ENCODE data around the gene GLI1.
"Not testable (repeated sequence)": the region's sequence is repeated elsewhere in the genome, so short reads cannot be mapped to it uniquely, and the experiment has no call there.

Gene GLI1

DNA sequence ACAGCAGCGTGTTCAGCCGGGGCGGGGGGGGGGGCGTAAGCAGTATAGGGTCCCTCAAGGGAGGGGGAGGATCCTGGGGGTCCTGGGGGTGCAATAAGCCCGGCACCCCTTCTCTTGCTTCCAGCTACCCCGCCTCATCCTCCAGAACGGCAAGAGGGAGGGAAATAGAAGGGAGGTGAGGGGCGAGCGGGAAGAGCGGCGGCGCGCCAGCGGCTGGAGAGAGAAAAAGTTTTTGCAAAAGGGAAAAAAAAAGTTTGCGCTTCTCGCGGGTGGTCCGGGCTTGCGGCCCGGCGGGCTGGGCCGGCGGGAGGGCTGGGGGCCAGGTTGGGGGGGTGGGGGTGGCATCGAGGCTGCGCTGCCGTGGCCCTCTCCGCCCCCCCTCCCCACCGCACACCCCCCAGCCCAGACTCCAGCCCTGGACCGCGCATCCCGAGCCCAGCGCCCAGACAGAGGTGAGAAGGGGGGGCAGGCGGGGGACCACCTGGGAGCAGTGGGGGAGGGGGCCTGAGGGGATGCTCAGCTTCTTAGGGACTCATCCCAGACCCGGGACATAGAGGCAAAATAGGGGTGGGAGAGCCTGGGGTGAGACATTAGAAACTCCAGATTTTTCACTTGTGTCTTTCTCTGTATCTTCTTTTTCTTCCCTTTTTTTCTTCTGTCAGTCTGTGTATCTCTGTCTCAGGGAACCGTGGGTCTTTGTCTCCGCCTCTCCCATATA, at the start of gene GLI1:
GLI1 (plus strand) TSS at position 36 of the 718 bp plus-strand sequence. CDS start 3,907 bp downstream, outside the sequence.
- DNase-seq = no peak

DNA sequence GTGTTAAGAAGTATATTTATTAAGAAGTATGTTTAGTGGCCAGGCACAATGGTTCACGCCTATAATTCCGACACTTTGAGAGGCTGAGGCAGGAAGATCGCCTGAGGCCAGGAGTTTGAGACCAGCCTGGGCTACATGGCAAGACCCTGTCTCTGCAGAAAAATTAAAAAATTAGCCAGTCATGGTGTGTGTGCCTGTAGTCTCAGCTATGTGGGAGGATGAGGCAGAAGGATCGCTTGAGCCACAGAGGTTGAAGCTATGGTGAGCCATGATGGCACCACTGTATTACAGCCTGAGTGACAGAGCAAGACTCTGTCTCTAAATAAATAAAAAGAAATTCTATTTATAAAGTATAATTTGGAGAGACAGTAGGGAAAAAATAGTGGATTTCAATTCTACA, 49.1 kb upstream of the GLI1 start:
- peak in 1 of 2 experiments; percentile 10 for DNase-seq

DNA sequence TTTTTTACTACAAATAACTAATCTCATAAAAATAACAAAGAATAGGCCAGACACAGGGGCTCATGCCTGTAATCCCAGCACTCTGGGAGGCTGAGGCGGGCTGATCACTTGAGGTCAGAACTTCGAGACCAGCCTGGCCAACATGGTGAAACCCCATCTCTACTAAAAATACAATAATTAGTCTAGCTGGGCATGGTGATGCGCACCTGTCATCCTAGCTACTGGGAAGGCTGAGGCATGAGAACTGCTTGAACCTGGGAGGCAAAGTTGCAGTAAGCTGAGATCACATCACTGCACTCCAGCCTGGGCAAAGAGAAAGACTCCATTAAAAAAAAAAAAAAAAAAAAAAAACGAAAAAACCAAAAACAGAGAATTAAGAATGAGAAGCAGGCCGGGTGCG, 45.4 kb upstream of the GLI1 start:
- not testable (repeated sequence) for DNase-seq

DNA sequence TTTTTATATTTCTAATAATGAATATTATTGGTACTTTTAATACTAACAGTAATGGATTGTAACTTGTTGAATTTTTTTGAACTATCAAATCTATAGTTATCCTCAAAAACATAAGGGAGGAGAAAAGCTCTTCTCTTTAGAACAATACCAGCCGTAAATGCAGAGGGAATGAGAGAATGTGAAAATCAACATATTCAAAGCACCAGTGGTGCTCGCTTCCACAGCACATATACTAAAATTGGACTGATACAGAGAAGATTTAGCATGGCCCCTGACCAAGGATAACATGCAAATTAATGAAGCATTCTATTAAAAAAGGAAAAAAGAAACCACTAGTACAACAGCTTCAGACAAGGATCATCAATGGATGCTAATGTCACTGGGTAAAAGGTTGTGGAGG, 44.5 kb upstream of the GLI1 start:
- no peak for DNase-seq

DNA sequence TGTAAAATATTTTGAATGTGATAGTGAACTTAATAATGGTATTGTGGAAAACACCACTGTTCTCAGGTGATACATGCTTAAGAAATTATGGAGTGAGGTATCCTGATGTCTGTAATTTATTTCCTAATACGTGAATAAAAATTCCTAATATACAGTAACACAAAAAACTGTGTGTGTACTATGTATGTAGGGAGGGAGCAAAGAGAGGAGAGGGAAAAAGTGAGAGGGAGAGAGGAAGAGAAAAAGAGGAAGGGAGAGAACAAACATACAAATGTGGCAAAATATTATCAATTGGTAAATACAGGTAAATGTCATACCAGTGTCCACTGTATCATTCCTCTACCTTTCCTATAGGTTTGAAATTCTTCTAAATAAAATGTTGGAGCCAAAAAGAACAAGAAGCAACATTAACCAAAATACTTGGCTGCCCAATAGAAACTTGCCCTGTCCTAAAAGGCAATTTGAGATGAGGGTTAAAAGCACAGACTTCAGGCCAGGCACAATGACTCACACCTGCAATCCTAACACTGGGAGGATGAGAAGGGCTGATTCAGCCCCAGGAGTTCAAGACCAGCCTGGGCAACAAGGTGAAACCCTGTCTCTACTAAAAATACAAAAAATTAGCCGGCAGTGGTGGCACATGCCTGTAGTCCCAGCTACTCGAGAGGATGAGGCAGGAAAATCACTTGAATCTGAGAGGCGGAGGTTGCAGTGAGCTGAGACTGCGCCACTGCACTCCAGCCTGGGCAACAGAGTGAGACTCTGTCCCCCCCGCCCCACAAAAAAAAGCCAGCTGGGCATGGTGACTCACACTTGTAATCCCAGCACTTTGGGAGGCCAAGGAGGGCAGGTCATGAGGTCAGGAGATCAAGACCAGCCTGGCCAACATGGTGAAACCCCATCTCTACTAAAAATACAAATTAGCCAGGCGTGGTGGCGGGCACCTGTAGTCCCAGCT, 43.3 kb upstream of the GLI1 start:
- peak in 1 of 2 experiments; percentile 11 for DNase-seq

DNA sequence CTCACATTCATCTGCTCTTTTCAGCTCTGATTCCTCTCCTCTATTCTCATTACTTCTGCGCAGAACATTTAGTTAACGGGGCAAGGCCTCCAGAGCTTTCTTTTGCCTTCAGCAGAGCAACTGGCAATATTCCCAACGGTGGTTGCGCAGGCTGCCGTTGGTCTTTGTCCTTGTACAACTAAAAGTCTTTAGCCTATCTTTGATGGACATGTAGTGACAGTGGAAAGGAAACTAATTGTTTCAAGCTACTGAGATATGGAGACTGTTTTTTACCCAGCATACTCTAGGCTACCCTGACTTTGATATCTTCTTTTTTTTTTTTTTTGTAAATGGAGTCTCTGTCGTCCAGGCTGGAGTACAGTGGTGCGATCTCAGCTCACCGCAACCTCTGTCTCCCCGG, 41.3 kb upstream of the GLI1 start:
- DNase-seq = peak in 1 of 2 experiments; percentile 1

DNA sequence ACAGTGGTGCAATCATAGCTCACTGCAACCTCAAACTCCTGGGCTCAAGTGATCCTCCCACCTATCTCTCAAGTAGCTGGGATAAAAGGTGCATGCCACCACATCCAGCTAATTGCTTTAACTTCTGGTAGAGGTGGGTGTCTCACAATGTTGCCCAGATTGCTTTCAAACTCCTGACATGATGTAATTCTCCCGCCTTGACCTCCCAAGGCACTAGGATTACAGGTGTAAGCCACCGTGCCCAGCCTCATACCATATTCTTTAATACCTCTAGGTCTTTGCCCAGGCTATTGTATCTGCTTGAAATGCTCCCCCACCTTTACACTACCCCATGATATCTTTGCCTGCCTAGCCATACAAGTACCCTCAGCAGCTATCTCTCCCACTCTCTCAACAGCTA, 40.1 kb upstream of the GLI1 start:
- DNase-seq = no peak

DNA sequence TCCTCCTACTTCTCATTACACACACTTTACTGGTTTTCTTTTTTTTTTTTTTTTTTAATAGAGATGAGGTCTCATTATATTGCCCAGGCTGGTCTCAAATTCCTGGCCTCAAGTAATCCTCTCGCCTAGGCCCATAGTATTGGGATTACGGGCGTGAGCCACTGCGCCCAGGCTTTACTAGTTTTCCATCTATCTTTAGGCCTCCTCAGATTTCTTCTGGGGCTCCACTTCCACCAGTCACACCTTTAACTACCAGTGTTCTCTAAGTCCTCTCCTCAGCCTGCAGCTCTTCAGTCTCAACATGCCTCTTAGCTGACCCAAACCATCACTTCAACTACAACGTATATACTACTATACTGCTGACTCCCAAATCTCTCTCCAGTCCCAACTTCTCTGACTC, 39.1 kb upstream of the GLI1 start:
- no peak for DNase-seq

DNA sequence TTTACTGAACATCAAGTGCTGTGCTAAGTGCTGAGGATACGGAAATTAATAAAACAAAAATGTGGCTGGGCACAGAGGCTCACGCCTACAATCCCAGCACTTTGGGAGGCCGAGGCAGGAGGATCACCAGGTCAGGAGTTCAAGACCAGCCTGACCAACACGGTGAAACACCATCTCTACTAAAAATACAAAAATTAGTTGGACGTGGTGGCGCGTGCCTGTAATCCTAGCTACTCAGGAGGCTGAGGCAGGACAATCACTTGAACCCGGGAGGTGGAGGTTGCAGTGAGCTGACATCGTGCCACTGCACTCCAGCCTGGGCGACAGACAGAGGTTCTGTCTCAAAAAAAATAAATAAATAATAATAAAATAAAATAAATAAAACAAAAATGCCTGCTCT, 32.6 kb upstream of the GLI1 start:
- DNase-seq = not testable (repeated sequence)

DNA sequence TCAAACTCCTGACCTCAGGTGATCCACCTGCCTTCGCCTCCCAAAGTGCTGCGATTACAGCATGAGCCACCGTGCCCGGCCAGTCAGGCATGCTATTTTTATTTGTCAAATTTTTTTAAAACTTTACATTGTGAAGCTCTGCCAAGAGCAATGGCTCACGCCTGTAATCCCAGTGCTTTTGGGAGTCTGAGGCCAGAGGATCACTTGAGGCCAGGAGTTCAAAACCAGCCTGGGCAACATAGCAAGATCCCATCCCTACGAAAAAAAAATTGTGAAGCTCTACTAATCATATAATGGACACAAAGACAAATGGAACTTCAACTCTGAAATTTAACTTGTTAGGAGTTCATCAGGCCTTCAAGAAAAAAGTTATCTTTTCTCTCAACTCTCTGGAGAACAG, 30.6 kb upstream of the GLI1 start:
- no peak for DNase-seq

DNA sequence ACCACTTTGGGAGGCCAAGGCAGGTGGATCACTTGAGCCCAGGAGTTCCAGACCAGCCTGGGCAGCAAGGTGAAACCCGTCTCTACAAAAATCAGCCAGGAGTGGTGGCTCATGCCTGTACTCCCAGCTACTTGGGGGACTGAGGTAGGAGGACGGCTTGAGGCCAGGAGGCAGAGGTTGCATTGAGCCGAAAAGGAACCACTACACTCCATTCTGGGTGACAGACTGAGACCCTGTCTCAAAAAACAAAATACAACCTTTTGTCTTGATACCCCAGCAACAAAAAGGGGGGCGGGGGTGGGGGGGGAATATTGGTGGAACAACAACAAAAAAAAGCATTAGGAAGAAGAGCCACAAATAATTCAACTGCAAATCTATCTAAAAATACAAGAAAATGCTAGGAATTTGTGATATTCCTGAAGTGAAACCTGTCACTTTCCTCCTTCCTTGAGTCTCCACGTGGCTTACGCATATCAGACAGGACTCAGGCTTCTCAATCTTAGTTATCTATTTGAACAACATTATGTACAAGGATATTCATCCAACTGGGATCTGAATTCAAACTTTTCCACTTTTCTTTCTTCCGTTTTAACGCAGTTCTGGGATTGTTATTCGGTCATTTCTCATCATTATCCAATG, 30.0 kb upstream of the GLI1 start:
- no peak for DNase-seq

DNA sequence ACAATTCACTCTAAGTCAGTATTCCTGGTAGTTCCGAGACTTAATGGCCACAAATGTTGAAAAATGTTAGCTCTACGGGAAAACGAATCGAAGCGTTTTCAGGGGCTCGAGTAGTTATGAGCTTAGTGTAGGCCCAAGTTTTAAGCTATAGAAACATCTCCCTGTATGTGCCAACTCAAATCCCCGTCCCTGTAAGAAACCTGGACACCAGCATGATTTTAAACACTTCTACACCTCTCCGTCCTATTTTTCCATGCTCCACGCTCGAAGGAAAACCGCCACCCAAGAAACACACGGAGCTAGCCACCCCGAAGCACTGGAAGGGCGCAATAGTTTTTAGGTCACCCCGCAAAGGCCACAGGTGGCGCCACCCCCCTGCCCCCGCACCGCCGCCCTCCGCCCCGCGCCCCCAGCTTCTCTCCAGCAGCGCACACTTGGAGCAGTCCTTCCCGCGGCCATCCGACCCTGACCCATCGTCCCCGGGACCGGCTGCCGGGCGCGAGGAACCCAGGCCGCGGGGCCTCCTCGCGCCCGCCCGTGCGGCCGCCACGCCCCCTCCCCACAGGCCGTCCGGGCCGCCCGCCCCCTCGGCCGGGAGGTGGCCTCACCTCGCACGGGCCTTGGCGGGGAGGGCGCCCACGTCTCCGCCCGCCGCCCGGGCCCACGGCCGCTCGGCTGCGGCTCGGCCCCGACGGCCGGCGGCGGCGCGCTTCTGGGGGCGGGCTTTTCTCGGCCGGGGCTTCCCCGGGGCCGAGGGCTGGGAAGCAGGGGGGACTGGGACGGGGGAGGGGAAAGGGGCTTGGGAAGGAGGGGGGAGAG, 29.3 kb upstream of the GLI1 start:
- DNase-seq = peak; percentile 67 to 72

DNA sequence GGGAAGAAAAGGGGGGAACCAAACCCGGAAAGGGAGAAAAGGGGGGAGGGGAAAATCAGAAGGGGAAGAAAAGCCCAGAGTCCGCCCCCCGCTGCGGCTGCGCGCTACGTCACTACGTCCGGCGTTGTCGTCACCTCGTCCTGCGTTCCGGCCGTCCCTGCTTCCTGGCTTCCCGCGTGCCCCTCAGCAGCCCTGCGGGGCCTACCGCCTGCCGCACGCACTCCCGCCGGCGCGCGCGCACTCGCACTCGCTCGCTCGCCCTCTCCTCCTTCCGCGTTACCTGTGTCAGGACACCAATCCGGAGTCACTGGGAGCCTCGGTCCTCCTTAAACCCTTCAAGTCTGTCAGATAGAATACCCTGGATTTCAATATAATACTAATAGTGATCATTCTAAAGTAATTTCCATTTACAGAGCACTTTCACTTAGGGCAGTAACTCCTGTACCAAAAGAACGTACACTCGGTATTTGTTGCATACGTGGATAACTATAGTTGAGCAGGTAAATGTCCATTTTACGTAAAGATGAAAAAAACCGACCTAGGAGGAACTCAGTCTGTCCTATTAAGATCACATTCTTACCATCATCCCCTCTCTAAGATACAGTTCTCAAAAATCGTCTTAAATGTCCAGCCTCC, 28.5 kb upstream of the GLI1 start, which contains the start of gene R3HDM2:
R3HDM2 (minus strand) TSS at position 113 of the 636 bp plus-strand sequence. CDS start 120,615 bp downstream, outside the sequence.
- peak; percentile 95 to 97 for DNase-seq

DNA sequence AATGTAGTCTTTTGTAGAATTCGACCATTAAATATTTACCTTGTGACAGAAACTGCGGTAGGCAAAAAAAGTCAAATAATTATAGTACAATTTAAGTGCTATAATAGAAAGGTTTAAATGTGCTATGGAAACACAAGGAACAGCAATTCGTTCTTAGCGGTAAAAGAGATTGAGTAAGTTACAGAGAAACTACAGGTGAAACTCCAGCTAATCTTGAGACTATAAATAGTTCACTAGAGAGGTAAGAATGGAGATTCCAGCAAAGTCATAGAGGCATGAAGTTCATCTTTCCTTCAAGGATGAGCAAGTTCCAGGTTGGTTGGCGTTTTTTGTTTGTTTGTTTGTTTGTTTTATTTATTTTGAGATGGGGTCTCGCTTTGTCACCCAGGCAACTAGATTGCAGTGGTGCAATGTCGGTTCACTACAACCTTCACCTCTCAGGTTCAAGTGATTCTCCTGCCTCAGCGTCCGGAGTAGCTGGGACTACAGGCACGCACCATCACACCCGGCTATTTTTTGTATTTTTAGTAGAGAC, 27.9 kb upstream of the GLI1 start:
- DNase-seq = no peak

DNA sequence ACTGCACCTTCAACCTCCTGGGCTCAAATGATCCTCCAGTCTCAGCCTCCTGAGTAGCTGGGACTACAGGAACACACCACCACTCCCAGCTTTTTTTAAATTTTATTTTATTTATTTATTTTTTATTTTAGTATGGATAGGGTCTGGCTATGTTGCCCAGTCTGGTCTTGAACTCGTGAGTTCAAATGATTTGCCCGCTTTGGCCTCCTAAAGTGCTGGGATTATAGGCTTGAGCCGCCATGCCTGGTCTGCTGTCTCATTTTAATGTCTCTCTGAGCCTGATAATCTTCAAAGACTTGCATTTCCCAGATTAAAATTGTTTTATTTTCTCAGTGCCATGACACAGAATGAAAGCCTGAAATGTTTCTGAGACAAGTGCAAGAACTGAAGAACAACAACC, 26.2 kb upstream of the GLI1 start:
- no peak for DNase-seq

DNA sequence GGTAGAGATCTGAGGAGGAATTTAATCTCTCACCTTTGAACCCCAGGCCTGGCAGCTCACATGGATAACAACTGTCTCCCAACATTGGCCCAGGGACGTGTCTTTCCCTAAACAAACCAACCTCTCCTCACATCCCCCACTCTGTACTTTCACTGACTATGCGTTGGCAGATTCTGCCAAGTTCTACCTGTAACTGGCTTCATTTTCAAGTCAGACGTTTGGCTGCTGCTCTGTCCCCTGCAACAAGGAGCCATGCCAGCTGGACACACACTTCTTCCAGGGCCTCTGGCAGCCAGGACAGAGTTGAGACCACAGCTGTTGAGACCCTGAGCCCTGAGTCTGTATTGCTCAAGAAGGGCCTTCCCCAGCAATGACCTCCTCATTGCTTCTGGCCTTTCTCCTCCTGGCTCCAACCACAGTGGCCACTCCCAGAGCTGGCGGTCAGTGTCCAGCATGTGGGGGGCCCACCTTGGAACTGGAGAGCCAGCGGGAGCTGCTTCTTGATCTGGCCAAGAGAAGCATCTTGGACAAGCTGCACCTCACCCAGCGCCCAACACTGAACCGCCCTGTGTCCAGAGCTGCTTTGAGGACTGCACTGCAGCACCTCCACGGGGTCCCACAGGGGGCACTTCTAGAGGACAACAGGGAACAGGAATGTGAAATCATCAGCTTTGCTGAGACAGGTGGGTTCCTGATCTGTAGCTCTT, 24.9 kb upstream of the GLI1 start, which contains the start of gene INHBC:
INHBC (plus strand) TSS at position 268 of the 707 bp plus-strand sequence; CDS start at position 371, 103 bp downstream.
- no peak for DNase-seq

DNA sequence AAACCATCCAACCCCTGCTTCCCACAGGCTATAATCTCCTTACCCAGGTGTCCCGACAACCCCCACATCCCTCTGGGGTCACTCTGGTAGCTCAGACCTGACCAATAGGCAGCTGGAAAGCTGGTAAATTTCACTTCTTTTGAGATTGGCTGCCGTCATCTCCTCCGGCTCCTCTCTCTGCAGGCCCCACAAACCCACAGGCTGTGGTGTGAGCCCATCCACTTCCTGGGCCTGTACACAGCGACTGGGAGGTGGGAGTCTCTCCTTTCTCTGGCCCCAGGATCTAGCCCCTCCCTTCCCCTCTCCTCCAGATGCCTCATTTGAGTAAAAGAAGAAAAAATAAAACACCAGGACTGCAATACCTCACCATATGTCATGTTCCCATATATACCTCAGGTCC, 24.3 kb upstream of the GLI1 start:
- peak in 1 of 2 experiments; percentile 25 for DNase-seq

DNA sequence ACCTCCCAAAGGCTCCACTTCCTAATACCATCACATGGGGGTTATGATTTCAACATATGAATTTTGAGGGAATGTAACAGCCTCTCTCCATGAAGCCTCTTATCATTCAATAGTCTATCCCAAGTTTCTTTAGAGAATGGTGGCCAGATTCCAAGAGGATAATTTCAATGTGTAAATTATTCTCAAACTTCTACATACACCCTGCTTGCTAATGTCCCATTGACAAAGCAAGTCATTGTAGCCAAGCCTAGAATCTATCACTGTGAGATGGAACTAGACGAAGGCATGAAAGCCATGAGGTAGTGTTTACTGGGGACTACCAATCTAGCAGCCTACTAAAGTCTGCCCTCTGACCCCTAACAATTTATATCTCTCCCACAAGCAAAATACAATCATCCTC, 21.2 kb upstream of the GLI1 start:
- DNase-seq = no peak

DNA sequence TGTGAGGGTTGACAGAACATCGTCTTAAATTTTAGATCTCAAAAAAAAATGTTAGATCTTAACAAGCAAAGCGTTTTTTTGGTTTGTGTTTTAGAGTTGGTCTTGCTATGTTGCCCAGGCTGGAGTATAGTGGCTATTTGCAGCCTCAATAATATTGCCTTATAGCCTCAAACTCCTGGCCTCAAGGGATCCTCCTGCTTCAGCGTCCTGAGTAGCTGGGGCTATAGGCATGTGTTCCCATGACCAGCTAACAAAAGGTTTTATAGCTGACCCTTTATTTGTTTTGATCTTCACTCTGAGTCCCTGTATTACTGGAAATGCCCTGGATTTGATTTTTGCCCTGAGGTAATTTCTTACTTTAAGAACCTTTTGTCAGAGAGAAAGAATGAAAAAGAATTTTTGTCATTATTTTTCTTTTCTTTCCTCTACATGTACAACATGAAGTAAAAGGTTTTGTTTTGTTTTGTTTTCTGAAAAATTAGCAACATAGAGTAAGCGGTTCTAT, 19.8 kb upstream of the GLI1 start:
- no peak for DNase-seq

DNA sequence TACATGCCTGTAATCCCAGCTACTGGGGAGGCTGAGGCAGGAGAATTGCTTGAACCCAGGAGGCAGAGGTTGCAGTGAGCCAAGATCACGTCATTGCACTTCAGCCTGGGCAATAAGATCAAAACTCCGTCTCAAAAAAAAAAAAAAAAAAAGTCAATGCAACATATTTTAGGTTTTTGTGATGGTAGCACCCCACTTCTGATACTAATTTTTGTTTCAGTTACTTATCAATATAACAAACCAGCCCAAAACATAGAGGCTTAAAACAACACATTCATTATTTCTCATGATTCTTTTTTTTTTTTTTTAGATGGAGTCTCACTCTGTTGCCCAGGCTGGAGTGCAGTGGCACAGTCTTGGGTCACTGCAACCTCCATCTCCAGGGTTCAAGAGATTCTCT, 18.2 kb upstream of the GLI1 start:
- not testable (repeated sequence) for DNase-seq
